ENCODE measurements around the gene SORL1. TPM values are rescaled to one million over a fixed set of nuclear protein-coding genes. Genes with fewer than 3 reads are reported as not detected.
A peak's percentile ranks its signal among the peaks of the same experiment; 100 is the strongest.

Gene SORL1
- total and polyA plus RNA-seq, 2 of the 13 experiments (the other 11 are each of a cell fraction or from before 2014, with no cell fraction given): 21.3 to 148 TPM

DNA sequence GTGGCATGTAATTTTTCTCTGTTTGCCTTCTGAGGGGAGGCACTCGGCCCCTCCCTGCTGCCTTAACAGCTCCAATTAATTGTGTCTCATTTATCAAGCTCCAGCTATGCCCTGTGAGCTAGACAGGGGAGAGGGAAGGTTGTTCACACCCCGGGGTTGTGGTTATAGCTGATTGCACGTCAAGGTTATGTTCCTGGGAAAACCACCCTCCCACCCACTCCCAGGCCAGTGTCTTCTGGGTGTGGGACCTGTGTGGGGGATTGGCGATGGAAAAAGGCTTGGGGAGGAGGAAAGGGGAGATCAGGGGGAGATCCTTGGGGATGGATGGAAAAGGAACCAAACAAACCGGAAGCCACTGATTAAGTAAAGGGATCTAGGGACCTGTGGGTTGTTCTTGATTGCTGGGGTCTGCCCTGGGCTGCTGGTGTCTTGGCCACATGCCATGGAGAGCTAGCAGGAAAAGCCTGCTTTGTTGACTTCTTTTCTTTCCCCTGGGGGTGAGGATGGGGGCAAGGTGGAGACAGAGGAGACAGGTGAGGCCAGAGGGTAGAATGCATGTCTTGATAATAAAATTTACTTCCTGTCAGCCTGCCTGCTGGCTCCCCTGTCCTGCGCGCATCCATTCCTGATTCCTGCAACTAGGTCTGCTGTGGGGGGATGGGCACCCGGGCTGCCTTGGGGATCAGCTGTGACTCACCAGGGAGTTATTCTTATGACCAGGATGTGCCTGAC, 14.1 kb downstream of the SORL1 start (continued):
- TF ChIP-seq, protein P1, sequence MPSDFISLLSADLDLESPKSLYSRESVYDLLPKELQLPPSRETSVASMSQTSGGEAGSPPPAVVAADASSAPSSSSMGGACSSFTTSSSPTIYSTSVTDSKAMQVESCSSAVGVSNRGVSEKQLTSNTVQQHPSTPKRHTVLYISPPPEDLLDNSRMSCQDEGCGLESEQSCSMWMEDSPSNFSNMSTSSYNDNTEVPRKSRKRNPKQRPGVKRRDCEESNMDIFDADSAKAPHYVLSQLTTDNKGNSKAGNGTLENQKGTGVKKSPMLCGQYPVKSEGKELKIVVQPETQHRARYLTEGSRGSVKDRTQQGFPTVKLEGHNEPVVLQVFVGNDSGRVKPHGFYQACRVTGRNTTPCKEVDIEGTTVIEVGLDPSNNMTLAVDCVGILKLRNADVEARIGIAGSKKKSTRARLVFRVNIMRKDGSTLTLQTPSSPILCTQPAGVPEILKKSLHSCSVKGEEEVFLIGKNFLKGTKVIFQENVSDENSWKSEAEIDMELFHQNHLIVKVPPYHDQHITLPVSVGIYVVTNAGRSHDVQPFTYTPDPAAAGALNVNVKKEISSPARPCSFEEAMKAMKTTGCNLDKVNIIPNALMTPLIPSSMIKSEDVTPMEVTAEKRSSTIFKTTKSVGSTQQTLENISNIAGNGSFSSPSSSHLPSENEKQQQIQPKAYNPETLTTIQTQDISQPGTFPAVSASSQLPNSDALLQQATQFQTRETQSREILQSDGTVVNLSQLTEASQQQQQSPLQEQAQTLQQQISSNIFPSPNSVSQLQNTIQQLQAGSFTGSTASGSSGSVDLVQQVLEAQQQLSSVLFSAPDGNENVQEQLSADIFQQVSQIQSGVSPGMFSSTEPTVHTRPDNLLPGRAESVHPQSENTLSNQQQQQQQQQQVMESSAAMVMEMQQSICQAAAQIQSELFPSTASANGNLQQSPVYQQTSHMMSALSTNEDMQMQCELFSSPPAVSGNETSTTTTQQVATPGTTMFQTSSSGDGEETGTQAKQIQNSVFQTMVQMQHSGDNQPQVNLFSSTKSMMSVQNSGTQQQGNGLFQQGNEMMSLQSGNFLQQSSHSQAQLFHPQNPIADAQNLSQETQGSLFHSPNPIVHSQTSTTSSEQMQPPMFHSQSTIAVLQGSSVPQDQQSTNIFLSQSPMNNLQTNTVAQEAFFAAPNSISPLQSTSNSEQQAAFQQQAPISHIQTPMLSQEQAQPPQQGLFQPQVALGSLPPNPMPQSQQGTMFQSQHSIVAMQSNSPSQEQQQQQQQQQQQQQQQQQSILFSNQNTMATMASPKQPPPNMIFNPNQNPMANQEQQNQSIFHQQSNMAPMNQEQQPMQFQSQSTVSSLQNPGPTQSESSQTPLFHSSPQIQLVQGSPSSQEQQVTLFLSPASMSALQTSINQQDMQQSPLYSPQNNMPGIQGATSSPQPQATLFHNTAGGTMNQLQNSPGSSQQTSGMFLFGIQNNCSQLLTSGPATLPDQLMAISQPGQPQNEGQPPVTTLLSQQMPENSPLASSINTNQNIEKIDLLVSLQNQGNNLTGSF (CRISPR knock-in tag; IDR thresholded peaks at IDR 0.05): no peak
- TF ChIP-seq ZBTB38 (CRISPR knock-in tag; IDR thresholded peaks at IDR 0.05) (peak; percentile 80), TGIF2 (CRISPR knock-in tag; IDR thresholded peaks at IDR 0.05) (0 out of 2 replicates have a peak, but pooled peaks have one; percentile 64), JUND (CRISPR knock-in tag; IDR thresholded peaks at IDR 0.05) (peak; percentile 86), ZSCAN9 (CRISPR knock-in tag; IDR thresholded peaks at IDR 0.05; ENCODE audit: borderline replicate concordance) (0 out of 2 replicates have a peak, but pooled peaks have one; percentile 17), XBP1 (CRISPR knock-in tag; IDR thresholded peaks at IDR 0.05) (no peak), ZNF337 (CRISPR knock-in tag; IDR thresholded peaks at IDR 0.05; ENCODE audit: borderline replicate concordance, low read depth) (no peak), HNRNPK (IDR thresholded peaks at IDR 0.05; ENCODE audit: low read depth, low read length, poor library complexity, severe bottlenecking) (no peak), MED1 (CRISPR knock-in tag; IDR thresholded peaks at IDR 0.05) (peak; percentile 57), SP4 (CRISPR knock-in tag; IDR thresholded peaks at IDR 0.05) (no peak), ELF3 (CRISPR knock-in tag; IDR thresholded peaks at IDR 0.05) (peak; percentile 70), NFKB2 (CRISPR knock-in tag; IDR thresholded peaks at IDR 0.05; ENCODE audit: borderline replicate concordance) (no peak), RFX3 (CRISPR knock-in tag; IDR thresholded peaks at IDR 0.05) (no peak), ZNF614 (CRISPR knock-in tag; IDR thresholded peaks at IDR 0.05; ENCODE audit: borderline replicate concordance) (peak; percentile 74), SATB2 (CRISPR knock-in tag; IDR thresholded peaks at IDR 0.05) (no peak)
- TF ChIP-seq, protein P2, sequence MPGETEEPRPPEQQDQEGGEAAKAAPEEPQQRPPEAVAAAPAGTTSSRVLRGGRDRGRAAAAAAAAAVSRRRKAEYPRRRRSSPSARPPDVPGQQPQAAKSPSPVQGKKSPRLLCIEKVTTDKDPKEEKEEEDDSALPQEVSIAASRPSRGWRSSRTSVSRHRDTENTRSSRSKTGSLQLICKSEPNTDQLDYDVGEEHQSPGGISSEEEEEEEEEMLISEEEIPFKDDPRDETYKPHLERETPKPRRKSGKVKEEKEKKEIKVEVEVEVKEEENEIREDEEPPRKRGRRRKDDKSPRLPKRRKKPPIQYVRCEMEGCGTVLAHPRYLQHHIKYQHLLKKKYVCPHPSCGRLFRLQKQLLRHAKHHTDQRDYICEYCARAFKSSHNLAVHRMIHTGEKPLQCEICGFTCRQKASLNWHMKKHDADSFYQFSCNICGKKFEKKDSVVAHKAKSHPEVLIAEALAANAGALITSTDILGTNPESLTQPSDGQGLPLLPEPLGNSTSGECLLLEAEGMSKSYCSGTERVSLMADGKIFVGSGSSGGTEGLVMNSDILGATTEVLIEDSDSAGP (CRISPR knock-in tag; IDR thresholded peaks at IDR 0.05; ENCODE audit: borderline replicate concordance): no peak
- TF ChIP-seq, protein P3, sequence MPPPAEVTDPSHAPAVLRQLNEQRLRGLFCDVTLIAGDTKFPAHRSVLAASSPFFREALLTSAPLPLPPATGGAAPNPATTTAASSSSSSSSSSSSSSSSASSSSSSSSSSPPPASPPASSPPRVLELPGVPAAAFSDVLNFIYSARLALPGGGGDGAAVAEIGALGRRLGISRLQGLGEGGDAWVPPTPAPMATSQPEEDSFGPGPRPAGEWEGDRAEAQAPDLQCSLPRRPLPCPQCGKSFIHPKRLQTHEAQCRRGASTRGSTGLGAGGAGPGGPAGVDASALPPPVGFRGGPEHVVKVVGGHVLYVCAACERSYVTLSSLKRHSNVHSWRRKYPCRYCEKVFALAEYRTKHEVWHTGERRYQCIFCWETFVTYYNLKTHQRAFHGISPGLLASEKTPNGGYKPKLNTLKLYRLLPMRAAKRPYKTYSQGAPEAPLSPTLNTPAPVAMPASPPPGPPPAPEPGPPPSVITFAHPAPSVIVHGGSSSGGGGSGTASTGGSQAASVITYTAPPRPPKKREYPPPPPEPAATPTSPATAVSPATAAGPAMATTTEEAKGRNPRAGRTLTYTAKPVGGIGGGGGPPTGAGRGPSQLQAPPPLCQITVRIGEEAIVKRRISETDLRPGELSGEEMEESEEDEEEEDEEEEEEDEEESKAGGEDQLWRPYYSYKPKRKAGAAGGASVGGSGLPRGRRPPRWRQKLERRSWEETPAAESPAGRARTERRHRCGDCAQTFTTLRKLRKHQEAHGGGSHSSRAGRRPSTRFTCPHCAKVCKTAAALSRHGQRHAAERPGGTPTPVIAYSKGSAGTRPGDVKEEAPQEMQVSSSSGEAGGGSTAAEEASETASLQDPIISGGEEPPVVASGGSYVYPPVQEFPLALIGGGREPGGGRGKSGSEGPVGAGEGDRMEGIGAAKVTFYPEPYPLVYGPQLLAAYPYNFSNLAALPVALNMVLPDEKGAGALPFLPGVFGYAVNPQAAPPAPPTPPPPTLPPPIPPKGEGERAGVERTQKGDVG (CRISPR knock-in tag; IDR thresholded peaks at IDR 0.05; ENCODE audit: borderline replicate concordance): peak; percentile 68; the same call in 1 of the 2 replicates
- TF ChIP-seq, protein P4, sequence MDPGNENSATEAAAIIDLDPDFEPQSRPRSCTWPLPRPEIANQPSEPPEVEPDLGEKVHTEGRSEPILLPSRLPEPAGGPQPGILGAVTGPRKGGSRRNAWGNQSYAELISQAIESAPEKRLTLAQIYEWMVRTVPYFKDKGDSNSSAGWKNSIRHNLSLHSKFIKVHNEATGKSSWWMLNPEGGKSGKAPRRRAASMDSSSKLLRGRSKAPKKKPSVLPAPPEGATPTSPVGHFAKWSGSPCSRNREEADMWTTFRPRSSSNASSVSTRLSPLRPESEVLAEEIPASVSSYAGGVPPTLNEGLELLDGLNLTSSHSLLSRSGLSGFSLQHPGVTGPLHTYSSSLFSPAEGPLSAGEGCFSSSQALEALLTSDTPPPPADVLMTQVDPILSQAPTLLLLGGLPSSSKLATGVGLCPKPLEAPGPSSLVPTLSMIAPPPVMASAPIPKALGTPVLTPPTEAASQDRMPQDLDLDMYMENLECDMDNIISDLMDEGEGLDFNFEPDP (CRISPR knock-in tag; conservative IDR thresholded peaks at IDR 0.05): no peak

All from HepG2 (cell line).